H1 (cell line): ENCODE results near the gene GCLC. TPM values are rescaled to one million over a fixed set of nuclear protein-coding genes. Genes with fewer than 3 reads are reported as not detected.

Experiments used
- BRCA1 ChIP-seq: IDR thresholded peaks from 2 replicates; pipeline ENCODE4 v1.6.1; 2012; ENCODE audit warnings: low read depth, low read length, improper control_type of control experiment
- CBX8 ChIP-seq: fragments of 300-800, 300-1000 bp; sonication (generic); IDR thresholded peaks from 2 replicates; pipeline ENCODE4 v1.7.1; 2016; ENCODE audit warnings: low read depth, low read length, borderline replicate concordance
- FOSL1 ChIP-seq: IDR thresholded peaks from 2 replicates; pipeline ENCODE4 v1.6.1; 2011; ENCODE audit warnings: mild to moderate bottlenecking, low read depth, low read length, moderate library complexity; ENCODE audit not compliant: insufficient read depth
- GABPA ChIP-seq: IDR thresholded peaks from 2 replicates; pipeline ENCODE4 v1.6.1; 2011; ENCODE audit warnings: mild to moderate bottlenecking, low read length, moderate library complexity, borderline replicate concordance; ENCODE audit not compliant: insufficient read depth
- PHF8 ChIP-seq: fragments of 200-600 bp; sonication (generic); conservative IDR thresholded peaks from 2 replicates; pipeline ENCODE4 v1.7.1; 2012; ENCODE audit warnings: low read depth, mild to moderate bottlenecking, inconsistent platforms, low read length, moderate library complexity
- POU5F1 ChIP-seq: IDR thresholded peaks from 2 replicates; pipeline ENCODE4 v1.6.1; 2011; ENCODE audit warnings: low read depth, mild to moderate bottlenecking, low read length, moderate library complexity
- RXRA ChIP-seq: IDR thresholded peaks from 2 replicates; pipeline ENCODE4 v1.6.1; 2011; ENCODE audit warnings: low read depth, mild to moderate bottlenecking, low read length, moderate library complexity; ENCODE audit not compliant: insufficient read depth
- SIRT6 ChIP-seq: IDR thresholded peaks from one replicate; pipeline ENCODE4 v1.7.1; 2012; ENCODE audit warnings: low read length, inconsistent platforms
- polyA plus RNA-seq, 7 experiments: library from polyadenylated mRNA; depleted of rRNA in 3 of 7; stranded (reverse) in 5 of 7; unstranded in 2 of 7; fragments of >200 nt in 5 of 7; fragments of 200-250 nt in 2 of 7; gene quantifications; 1 replicate in 5 of 7; 2 replicates in 1 of 7; 4 replicates in 1 of 7; pipeline versions ENCODE4 v1.2.1 to v1.2.3, GENCODE V29; 2011 to 2013; ENCODE audit warnings: missing spikeins in 2 of 7, mixed read lengths in 2 of 7
- total RNA-seq: library from RNA; stranded (reverse); fragmentation: NEBNext Ultra II Directional; extraction: Animal tissue kit (Norgen Biotek cat#: 25700); gene quantifications from 2 replicates; pipeline ENCODE4 v1.2.1, GENCODE V29; 2021
- TF ChIP-seq, protein P1 (sequence below): fragments of 300-600 bp; sonication (generic); IDR thresholded peaks from 2 replicates; pipeline ENCODE4 v1.7.1; 2012; ENCODE audit warnings: low read length, moderate library complexity, mild to moderate bottlenecking, inconsistent platforms; ENCODE audit not compliant: insufficient replicate concordance
- TF ChIP-seq, protein P2 (sequence below): IDR thresholded peaks from 2 replicates; pipeline ENCODE4 v1.6.1; 2011; ENCODE audit warnings: low read depth, mild to moderate bottlenecking, low read length; ENCODE audit not compliant: insufficient read depth
- TF ChIP-seq, protein P3 (sequence below): IDR thresholded peaks from 2 replicates; pipeline ENCODE4 v1.6.1; 2012; ENCODE audit warnings: inconsistent platforms

GCLC gene
- total and polyA plus RNA-seq, 2 of the 8 experiments (the other 6 are each of a cell fraction or from before 2014, with no cell fraction given) = 15.8 to 54.0 TPM

DNA sequence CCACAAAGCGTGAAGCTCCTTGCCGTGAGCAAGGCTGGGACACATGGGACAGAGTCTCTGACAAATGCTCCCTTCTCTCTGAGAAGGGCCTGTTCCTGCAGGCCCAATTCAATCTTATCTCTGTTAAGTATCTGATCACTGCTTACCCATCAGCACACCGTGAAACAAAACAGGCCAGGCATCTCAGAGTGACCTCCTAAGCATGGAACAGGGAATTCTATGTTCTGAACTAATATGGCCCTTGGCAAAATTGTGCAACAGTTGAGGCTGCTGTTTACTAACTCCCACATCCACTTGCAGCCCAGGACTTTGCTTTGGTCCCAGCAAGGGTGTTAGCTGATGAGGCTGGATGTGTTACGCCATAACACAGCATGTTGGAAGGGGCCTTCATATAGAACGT, 79.2 kb downstream of the GCLC start (continued):
- TF ChIP-seq, protein P1, sequence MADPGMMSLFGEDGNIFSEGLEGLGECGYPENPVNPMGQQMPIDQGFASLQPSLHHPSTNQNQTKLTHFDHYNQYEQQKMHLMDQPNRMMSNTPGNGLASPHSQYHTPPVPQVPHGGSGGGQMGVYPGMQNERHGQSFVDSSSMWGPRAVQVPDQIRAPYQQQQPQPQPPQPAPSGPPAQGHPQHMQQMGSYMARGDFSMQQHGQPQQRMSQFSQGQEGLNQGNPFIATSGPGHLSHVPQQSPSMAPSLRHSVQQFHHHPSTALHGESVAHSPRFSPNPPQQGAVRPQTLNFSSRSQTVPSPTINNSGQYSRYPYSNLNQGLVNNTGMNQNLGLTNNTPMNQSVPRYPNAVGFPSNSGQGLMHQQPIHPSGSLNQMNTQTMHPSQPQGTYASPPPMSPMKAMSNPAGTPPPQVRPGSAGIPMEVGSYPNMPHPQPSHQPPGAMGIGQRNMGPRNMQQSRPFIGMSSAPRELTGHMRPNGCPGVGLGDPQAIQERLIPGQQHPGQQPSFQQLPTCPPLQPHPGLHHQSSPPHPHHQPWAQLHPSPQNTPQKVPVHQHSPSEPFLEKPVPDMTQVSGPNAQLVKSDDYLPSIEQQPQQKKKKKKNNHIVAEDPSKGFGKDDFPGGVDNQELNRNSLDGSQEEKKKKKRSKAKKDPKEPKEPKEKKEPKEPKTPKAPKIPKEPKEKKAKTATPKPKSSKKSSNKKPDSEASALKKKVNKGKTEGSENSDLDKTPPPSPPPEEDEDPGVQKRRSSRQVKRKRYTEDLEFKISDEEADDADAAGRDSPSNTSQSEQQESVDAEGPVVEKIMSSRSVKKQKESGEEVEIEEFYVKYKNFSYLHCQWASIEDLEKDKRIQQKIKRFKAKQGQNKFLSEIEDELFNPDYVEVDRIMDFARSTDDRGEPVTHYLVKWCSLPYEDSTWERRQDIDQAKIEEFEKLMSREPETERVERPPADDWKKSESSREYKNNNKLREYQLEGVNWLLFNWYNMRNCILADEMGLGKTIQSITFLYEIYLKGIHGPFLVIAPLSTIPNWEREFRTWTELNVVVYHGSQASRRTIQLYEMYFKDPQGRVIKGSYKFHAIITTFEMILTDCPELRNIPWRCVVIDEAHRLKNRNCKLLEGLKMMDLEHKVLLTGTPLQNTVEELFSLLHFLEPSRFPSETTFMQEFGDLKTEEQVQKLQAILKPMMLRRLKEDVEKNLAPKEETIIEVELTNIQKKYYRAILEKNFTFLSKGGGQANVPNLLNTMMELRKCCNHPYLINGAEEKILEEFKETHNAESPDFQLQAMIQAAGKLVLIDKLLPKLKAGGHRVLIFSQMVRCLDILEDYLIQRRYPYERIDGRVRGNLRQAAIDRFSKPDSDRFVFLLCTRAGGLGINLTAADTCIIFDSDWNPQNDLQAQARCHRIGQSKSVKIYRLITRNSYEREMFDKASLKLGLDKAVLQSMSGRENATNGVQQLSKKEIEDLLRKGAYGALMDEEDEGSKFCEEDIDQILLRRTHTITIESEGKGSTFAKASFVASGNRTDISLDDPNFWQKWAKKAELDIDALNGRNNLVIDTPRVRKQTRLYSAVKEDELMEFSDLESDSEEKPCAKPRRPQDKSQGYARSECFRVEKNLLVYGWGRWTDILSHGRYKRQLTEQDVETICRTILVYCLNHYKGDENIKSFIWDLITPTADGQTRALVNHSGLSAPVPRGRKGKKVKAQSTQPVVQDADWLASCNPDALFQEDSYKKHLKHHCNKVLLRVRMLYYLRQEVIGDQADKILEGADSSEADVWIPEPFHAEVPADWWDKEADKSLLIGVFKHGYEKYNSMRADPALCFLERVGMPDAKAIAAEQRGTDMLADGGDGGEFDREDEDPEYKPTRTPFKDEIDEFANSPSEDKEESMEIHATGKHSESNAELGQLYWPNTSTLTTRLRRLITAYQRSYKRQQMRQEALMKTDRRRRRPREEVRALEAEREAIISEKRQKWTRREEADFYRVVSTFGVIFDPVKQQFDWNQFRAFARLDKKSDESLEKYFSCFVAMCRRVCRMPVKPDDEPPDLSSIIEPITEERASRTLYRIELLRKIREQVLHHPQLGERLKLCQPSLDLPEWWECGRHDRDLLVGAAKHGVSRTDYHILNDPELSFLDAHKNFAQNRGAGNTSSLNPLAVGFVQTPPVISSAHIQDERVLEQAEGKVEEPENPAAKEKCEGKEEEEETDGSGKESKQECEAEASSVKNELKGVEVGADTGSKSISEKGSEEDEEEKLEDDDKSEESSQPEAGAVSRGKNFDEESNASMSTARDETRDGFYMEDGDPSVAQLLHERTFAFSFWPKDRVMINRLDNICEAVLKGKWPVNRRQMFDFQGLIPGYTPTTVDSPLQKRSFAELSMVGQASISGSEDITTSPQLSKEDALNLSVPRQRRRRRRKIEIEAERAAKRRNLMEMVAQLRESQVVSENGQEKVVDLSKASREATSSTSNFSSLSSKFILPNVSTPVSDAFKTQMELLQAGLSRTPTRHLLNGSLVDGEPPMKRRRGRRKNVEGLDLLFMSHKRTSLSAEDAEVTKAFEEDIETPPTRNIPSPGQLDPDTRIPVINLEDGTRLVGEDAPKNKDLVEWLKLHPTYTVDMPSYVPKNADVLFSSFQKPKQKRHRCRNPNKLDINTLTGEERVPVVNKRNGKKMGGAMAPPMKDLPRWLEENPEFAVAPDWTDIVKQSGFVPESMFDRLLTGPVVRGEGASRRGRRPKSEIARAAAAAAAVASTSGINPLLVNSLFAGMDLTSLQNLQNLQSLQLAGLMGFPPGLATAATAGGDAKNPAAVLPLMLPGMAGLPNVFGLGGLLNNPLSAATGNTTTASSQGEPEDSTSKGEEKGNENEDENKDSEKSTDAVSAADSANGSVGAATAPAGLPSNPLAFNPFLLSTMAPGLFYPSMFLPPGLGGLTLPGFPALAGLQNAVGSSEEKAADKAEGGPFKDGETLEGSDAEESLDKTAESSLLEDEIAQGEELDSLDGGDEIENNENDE = no peak
- TF ChIP-seq, protein P2, sequence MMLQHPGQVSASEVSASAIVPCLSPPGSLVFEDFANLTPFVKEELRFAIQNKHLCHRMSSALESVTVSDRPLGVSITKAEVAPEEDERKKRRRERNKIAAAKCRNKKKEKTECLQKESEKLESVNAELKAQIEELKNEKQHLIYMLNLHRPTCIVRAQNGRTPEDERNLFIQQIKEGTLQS = no peak
- TF ChIP-seq BRCA1 (no peak), CBX8 (no peak), FOSL1 (no peak), RXRA (no peak), GABPA (no peak), SIRT6 (no peak), PHF8 (no peak), POU5F1 (no peak)
- TF ChIP-seq, protein P3, sequence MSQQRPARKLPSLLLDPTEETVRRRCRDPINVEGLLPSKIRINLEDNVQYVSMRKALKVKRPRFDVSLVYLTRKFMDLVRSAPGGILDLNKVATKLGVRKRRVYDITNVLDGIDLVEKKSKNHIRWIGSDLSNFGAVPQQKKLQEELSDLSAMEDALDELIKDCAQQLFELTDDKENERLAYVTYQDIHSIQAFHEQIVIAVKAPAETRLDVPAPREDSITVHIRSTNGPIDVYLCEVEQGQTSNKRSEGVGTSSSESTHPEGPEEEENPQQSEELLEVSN = no peak
